OCI-LY3 (cell line): Measurements from ENCODE around the gene TCEAL4.
"Not testable (repeated sequence)": the region's sequence is repeated elsewhere in the genome, so short reads cannot be mapped to it uniquely, and the experiment has no call there.

Experiments used
- CTCF ChIP-seq: fragments of 200-600, 300-600 bp; sonication (generic); IDR thresholded peaks from 2 replicates; pipeline ENCODE4 v1.5.1; 2014; ENCODE audit warnings: antibody characterized with exemption, low read length, low read depth
- EZH2phosphoT487 ChIP-seq: fragments of 200-600 bp; shearing (Covaris generic); IDR thresholded peaks from 2 replicates; pipeline ENCODE4 v1.6.1; 2018; ENCODE audit warnings: antibody characterized with exemption, mixed run types, low read depth

GRCh38 chrX:103595202-103595601 is 9.9 kb downstream of the TCEAL4 start:
- not testable (repeated sequence) for TF ChIP-seq CTCF, EZH2phosphoT487
